Mammary microvascular endothelial cell (primary cell): ENCODE results near the gene AMPH. TPM values are rescaled to one million over a fixed set of nuclear protein-coding genes. Genes with fewer than 3 reads are reported as not detected.

Experiments used
- total RNA-seq: library from RNA; depleted of rRNA; stranded (reverse); fragments of >200 nt; gene quantifications from 2 replicates; pipeline ENCODE4 v1.2.3, GENCODE V29; 2015

AMPH gene
- 0.07 TPM in 1 of 2 replicates, not detected in the other for total RNA-seq

GRCh38 chr7:38630720-38631673 lies at the start of gene AMPH:
TSS of gene AMPH (minus strand) at chr7:38631373. CDS start at chr7:38631351, 22 bp downstream.

